Neural progenitor cell (in vitro differentiated cells): Measurements from ENCODE around the gene TBC1D4.

Experiments
- CTCF ChIP-seq: fragments of 200-600 bp; sonication (generic); IDR thresholded peaks from 2 replicates; pipeline ENCODE4 v1.5.1; 2017; ENCODE audit warnings: antibody characterized with exemption, mild to moderate bottlenecking
- EZH2 ChIP-seq: fragments of 200-600 bp; sonication (generic); IDR thresholded peaks from 2 replicates; pipeline ENCODE4 v1.6.1; 2017; ENCODE audit warnings: antibody characterized with exemption, mild to moderate bottlenecking, moderate library complexity

GRCh38 chr13:75489502-75490263, 7.7 kb upstream of the TBC1D4 start:
- TF ChIP-seq CTCF: no peak
- no peak for TF ChIP-seq EZH2
